Left ventricle myocardium superior (tissue), 1 donor: ENCODE data around the gene ISCA1. TPM values are rescaled to one million over a fixed set of nuclear protein-coding genes. Genes with fewer than 3 reads are reported as not detected.
"Not testable (repeated sequence)": the region's sequence is repeated elsewhere in the genome, so short reads cannot be mapped to it uniquely, and the experiment has no call there.

ENCODE experiments used
- ATAC-seq: fragments of 200-7000 bp; cut with Tn5 transposase; one replicate; pipeline ENCODE4 v1.9.1; 2020; ENCODE audit warnings: mild to moderate bottlenecking, moderate library complexity
- DNase-seq: peaks from one replicate; pipeline ENCODE4 v3.0.0-alpha.2; 2020
- intact Hi-C: fragments of 100-400 bp; cut with micrococcal nuclease; formaldehyde crosslinking; loops from one replicate; pipeline ENCODE4 v1.11.0; 2022
- long read RNA-seq: library from polyadenylated mRNA; unstranded; transcript quantifications from one replicate; pipeline ENCODE4 v2.0.0, GENCODE V29; 2021
- total RNA-seq: library from RNA; stranded (reverse); fragmentation: NEBNext Ultra II Directional; extraction: Animal tissue kit (Norgen Biotek cat#: 25700); gene quantifications from one replicate; pipeline ENCODE4 v1.2.1, GENCODE V29; 2021
- donor health status: DM: no; HTN: yes; CAD: no; lungs with severe emphysema.

The ISCA1 gene
- total RNA-seq: 74.1 TPM
- long read RNA-seq, transcript ISCA1-203 (4 exons, 1,958 nt): major isoform, 100 of 116 reads
- long read RNA-seq, partial matches to known transcripts: 10 of 116 reads
- long read RNA-seq, other reads (novel, unspliced or antisense): 5 of 116 reads

DNA sequence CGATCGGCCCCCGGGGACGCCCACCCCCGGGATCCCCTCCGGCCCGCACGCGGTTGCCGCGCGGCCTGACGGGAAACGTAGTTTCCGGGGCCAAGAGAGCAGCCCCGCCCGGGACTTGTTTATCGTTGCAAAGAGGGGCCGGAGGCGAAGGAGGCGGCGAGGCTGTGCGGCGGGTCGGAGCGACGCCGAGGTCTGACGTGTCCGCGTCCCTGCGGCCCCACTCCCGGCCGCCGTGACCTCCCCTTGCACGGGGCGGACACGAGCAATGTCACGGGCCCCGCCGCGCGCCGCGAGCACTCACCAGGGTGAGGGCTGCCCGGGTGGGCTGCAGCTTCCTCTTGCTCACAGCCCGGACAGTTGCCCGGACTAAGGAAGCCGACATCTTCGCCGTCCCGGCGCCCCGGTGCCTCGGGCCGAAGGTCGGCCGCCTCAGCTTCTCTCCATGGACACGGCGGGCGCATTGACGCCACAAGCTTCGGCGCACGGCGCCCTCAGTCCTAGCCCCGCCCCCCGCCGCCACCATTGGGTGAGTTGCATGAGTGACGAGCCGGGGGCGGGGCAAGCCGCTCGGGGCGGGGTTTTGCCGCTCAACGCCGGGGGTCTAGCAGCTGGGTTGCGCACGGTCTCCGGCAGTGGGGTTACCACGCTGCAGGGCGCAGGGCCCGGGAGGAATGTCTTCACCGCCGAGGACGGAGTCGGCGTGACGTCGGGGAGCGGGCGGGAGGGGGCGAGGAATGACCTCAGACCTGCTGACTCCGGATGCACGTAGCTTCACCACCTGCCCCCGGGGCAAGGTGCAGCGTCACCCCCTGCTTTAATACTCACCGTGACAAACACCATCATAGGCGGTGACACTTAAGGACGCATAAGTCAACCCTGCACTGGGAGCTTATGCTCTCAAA, at the start of gene ISCA1:
TSS of gene ISCA1 (minus strand) at position 462 of the 902 bp plus-strand sequence. CDS start at position 382, 80 bp downstream.
- ATAC-seq (peak; percentile 97), DNase-seq (peak; percentile 99)
- intact Hi-C loops: no loop called here

DNA sequence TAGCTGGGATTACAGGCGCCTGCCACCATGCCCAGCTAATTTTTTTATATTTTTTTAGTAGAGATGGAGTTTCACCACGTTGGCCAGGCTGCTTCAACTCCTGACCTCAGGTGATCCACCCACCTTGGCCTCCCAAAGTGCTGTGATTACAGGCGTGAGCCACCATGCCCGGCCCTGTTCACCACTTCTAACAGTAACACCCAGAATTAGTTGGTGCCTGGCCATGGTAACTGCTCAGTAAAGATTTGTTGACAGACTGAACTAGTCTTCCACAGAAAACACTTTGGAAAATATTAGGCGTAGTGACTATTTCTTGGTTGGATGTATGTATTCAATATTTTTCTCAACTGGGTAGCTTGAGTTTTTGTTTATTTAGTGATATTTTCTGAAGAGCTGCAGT, 47.8 kb upstream of the ISCA1 start:
- intact Hi-C loops: no loop called here

DNA sequence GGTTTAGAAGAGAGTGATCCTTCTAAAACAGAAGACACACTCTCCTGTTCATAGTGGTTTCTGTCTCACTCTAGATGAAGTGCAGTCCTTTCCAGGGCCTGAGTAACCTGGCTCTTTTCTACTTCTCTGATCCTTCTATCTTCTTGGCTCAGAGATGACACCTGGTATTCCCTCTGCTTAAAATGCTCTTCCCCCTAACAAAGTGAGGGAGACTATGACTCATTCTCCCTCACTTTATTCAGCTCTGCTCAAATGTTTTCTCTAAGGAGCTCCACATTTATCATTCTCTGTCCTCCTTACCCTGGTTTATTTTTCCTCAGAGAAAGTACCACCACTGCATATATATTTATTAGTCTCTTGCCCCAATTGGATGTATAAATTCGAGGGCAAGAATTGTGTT, 47.3 kb upstream of the ISCA1 start:
- intact Hi-C loops: no loop called here
- no peak for DNase-seq
- no peak for ATAC-seq

More for the DNA sequence above, 47.8 kb upstream of the ISCA1 start:
- ATAC-seq: no peak
- no peak for DNase-seq

DNA sequence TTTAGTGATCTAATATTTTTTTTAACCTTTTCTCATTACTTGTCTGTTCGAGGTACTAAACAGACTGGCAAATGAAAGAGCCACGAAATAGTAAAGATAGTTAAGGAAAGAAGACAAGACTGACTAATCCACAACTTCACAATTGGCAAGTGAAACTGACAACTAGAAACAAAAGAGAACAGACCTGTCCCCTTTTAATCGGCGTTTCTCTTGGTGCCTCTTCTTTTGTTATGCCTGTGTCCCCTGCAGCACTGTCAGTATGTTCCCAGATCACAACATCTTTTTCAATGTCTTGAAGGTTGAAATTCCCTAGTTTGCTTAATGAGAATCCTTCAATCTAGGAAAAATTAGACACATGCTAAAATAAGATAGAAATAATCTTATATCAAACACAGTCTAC, 45.8 kb upstream of the ISCA1 start:
- ATAC-seq: no peak
- DNase-seq: no peak
- intact Hi-C loops: no loop called here

DNA sequence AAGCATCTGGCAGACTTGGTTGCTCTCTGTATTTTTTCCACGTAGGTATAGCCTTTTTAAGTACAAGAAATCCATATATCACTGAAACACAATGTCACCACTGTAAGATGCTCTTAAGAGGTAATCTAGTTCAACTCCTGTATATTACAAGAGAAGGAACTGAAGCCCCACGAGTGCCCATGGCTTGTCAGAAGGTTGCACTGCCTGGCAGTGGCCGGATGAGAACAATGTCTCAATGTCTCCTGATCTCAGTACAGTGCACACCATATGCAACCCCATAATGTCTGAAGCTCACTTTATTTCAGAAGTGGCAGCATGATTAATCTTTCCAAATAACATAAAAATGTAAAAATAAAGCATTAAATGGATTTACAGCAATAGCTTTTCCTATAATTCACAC, 44.2 kb upstream of the ISCA1 start:
- intact Hi-C loops: no loop called here
- ATAC-seq (no peak), DNase-seq (no peak)

DNA sequence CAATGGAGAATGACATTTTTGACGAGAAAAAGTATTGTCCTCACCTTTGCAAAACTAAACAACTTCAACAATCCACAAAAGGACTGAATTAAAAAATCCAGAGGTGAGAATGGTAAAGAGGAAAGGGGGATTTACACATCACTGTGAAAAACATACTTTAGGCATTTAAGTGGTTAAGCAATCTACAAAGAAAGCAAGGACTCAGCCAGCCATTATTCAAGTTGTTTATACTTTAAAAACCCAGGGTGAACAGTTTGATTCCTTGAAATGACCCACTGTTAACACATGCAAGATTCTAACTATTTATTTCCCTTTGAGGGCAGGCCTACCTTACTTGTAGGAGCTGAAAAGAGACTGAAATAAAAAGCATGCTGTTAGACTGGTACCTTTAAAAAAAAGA, 42.6 kb upstream of the ISCA1 start:
- ATAC-seq (no peak), DNase-seq (no peak)
- intact Hi-C loops: no loop called here

DNA sequence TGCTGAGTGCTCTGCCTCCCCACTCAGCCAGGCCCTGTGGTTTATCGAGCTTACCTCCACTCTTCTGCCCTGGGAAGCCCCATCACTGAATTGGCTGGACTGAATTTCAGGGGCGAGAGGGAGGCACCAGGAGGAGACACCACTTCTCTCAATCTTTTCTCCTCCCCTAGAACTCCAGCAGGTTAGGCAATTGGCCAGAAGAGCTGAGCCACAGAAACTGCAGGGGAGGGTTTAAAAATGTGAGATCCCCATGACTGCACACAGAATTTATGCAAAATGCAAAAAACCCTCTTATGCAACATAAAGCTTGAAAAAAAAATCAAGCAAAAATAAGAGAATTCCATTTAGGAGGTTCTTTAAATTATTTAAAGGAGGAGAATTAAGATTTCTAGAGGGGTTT, 42.0 kb upstream of the ISCA1 start:
- DNase-seq (no peak), ATAC-seq (no peak)
- intact Hi-C loops: no loop called here

DNA sequence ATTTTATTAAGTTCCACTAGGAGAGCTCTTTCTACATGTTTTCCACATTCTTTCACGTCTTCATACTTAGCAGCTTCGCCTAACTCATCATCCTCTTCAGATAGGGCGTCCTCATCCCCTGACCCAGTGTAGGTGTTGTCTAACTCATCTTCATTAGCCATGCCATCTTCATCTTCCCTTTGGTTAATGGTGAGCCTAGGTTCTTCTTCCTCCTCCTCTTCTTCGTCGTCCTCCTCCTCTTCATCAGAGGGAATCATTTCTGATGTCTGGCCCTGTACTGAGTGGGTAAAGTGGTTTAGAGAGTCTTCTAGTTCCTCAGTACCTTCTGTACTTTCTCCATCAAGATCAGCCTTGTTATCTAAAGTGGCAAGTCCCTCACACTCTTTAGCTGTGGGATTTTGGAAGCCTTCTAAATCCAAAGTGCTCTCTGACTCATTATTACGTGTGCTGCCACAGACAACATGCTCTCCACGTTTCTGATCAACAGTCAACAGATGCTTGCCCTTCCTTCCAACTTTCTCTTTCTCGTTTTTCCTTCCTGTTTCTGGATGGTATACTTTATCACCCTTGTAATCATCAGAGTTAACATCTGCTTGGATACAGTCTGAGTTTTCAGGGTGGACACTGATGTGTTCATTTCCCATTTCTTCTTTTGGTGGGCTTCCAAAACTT, 40.8 kb upstream of the ISCA1 start:
- DNase-seq: no peak
- ATAC-seq: no peak
- intact Hi-C loops: no loop called here

DNA sequence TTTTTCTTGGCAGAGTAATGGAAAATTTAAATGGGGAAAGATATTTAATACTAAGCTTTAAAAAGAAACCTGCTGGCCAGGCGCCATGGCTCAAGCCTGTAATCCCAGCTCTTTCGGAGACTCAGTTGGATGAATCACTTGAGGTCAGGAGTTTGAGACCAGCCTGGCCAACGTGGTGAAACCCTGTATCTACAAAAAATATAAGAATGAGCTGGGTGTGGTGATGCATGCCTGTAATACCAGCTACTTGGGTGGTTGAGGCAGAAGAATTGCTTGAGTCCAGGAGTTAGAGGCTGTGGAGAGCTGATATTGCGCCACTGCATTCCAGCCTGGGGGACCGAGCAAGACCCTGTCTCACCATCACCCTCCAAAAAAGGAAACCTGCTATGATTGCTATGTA, 39.0 kb upstream of the ISCA1 start:
- DNase-seq: no peak
- intact Hi-C loops: no loop called here
- ATAC-seq: no peak

DNA sequence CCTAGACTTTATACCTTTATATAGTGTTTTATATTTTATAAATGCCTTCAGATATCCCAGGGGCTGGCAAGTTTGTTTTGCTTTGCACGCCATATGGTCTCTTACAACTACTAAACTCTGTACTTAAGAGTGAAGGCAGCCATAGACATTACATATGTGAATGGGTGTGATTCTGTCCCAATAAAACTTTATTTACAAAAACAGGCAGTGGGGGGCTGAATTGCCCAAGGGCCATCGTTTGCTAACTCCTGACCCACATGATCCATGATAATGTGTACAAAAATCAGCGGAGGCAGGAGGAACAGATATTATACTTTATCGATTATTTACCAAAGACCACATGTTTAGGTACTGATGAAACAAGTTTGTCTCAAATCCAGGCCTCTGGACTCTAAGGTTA, 35.8 kb upstream of the ISCA1 start:
- intact Hi-C loops: no loop called here
- DNase-seq (no peak), ATAC-seq (no peak)

DNA sequence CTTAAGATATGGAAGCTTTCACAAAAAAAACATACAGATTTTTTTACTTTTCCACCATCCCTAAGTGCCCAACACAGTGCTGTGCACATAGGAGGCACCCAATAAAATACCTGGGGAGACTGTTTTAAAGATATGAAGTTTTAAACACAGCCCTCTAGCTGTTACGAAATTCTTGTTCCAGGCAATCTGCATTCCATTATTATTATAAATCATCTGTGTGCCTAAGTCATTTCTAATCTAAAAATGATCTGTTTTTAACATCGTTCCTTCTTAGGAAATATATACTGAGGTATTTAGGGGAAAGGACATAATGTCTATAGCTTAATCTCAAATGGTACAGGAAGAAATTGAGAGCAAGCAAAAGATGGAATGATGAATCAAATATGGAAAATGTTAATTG, 32.7 kb upstream of the ISCA1 start:
- DNase-seq: no peak
- intact Hi-C loops: no loop called here
- no peak for ATAC-seq

DNA sequence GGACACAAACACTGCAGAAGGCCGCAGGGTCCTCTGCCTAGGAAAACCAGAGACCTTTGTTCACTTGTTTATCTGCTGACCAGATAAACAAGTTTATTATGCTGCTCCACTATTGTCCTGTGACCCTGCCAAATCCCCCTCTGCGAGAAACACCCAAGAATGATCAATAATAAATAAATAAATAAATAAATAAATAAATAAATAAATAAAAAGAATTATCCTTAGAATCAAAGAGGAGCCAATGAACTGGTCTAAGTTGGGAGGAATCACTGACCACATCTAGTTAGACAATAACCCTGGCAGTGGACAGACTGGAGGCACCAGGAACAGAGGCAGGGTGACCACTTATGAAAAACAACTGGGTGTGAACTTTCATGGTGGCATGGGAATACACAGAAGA, 30.6 kb upstream of the ISCA1 start:
- DNase-seq, intact Hi-C loops, ATAC-seq: not testable (repeated sequence)

DNA sequence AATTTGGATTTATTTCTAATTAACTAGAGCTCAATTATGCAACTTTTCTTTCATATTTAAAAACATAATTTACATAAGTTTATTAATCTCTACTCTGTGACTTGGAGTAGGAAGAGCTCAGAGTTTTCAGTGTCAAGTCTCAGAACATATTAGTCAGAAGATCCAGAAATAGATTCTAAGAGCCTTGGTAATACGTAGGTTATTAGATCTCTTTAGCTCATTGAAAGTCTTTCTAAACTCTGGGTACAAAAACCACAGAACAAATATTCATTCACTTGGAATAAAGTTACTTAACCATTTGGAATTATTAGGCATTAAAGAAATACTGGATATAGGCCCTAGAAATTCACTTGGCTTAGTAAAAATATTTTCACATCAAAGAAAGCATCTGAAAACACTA, 26.3 kb upstream of the ISCA1 start:
- intact Hi-C loops: no loop called here
- ATAC-seq: no peak
- no peak for DNase-seq

DNA sequence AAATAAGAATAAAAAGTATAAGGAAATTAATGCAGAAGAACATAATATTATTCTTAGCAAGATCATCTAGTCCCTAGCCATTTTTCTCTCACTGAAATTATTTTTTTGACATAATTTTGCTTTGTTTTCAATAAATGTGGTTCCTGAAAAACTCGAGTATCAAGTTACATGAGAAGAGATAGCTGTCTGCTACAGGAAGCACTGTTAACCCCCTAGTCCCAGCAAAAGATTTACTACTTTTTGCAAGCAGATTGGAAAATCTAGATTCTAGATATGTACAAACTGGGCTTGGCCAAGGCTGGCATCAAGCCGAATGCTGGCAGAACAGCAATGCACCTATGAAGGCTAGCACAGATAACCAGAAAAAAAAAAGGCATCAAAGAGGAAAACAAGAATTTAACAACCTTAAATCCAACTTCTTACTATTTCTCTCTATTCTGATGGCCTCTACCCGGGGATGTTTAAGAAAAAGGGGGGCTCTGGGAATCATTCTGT, 21.9 kb upstream of the ISCA1 start:
- intact Hi-C loops: no loop called here
- ATAC-seq (no peak), DNase-seq (no peak)

DNA sequence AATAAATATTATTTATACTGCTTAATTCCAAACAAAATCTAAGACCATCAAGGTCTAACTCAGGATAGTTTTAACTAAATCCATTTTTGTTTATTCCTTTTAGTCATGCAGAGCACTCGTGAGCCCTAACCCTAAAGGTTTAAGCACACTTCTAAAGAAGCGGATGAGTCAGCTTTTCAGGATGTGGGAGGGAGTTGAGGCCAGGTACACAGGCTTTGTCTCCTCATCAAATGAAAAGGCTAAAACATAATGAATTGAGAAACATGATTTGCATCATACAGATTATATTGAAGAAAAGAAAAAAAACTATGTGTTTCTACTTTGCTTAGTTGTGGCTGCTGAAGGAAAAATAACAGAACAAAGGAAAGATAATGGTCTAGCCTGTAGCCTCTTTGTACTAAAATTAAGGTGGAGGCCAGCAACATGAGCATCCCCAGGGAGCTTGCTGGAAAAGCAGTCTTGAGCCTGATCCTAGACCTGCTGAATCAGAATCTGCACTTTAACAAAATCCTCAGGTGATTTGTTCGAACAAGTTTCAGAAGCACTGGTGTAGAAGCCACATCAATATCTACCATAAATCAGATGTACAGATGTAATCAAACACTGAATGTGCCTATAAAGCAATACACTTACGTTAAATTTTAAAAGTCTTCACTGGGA, 21.1 kb upstream of the ISCA1 start:
- DNase-seq: no peak
- no peak for ATAC-seq
- intact Hi-C loops: no loop called here

DNA sequence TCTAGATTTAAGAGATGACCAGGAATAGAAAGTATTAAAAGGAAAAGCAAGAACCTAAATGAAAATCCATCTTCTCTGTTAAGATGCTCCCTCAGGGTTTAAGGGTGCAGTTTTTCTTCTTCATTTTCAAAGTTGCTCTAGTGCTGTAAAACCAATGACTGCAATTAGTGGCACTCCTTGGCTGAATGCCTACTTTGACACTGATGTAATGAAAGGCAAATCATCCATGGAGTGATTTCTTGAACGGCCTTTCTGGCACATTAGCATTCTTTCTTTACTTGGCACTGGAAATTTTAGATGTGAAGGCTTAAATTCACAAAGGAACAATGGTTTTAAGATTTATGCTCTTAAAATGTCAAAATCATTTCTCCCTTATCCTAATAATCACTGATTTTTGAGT, 19.3 kb upstream of the ISCA1 start:
- ATAC-seq (no peak), DNase-seq (no peak)
- intact Hi-C loops: no loop called here

DNA sequence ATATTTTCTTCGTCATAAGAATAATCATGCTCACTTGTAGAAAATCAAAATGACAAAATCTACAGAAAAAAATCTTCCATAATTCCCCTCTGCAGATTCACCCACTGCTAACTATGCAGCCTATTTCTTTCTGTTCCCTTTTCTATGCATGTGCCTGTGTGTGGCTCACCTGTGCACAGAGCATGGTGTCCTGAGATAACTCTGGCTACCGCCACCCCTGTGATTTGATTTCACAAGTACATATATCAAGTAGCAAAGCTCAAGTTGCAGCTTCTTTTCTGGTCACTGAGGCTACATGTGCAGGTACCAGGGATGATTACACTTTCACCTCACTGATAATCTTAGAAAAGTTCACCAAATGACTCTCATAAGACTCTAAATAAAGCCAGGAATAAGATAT, 18.4 kb upstream of the ISCA1 start:
- ATAC-seq: no peak
- no peak for DNase-seq

DNA sequence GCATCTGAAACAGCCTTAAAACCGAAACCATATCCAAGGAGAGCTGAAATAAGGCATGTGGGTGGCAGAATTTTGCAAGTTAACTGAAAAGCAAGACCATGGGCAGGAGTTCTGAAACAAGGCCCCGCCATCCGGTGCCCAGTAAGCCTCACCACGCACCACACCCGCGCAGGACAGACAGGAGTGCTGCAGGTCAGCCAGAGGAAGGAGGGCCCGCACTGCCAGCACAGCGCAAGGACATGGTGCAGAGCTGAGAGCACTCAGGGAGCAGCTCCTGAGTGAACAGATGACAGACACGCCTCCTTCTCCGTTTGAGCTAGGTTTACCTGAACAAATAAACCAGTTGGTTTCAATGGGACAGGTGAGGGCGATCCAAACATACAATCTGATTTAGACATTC, 16.5 kb upstream of the ISCA1 start:
- ATAC-seq (no peak), DNase-seq (no peak)
- intact Hi-C loops: no loop called here

More for the DNA sequence above, 18.4 kb upstream of the ISCA1 start:
- intact Hi-C loops: no loop called here

DNA sequence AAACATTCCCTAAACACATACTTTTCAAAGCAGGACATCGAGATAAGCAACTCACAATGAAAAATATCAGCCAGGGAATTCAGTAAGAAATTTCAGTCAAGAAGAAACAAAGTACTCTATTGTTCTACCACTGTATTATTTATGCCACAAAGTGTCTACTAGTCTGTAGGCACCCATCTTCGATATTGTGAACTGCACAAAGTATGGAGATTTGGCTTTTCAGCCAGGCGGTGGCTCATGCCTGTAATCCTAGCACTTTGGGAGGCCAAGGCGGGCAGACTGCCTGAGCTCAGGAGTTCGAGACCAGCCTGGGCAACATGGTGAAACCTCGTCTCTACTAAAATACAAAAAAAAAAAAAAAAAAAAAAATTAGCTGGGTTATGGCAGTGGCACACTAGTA, 8.0 kb upstream of the ISCA1 start:
- ATAC-seq, DNase-seq, intact Hi-C loops: not testable (repeated sequence)
